H1 (cell line): ENCODE measurements around the gene PEX6. TPM values are rescaled to one million over a fixed set of nuclear protein-coding genes. Genes with fewer than 3 reads are reported as not detected.

Experiments
- CTCF ChIA-PET: fragments of 300-600 bp; sonication (Branson Sonifier 250); formaldehyde crosslinking; loops from one replicate; lab custom pipeline; 2021; ENCODE audit not compliant: partially characterized antibody; lab: Charles Lee
- POLR2A ChIA-PET: fragments of 300-600 bp; sonication (Branson Sonifier 250); formaldehyde crosslinking; loops from one replicate; lab custom pipeline; 2021; ENCODE audit warnings: inconsistent platforms; ENCODE audit not compliant: partially characterized antibody; lab: Charles Lee
- DNase-seq, 2 experiments: peaks; one replicate each; pipeline versions ENCODE4 v3.0.0 to v3.0.0-alpha.2; 2010 to 2022; ENCODE audit warnings: low spot score in 2 of 2, low read depth in 1 of 2, mixed read lengths in 1 of 2
- FAIRE-seq: peaks from 2 replicates; lab custom pipeline; 2011; peaks lifted over from hg19 to GRCh38; lab: Jason Lieb, UNC
- H2AFZ ChIP-seq: 2 replicates; pipeline ENCODE4 v1.8.1; 2012; ENCODE audit warnings: low read length, inconsistent platforms
- H2AK5ac ChIP-seq: 2 replicates; pipeline ENCODE4 v1.6.1; 2013; ENCODE audit warnings: low read depth, low read length
- H2BK120ac ChIP-seq: replicated peaks from 2 replicates; pipeline ENCODE3; 2013; ENCODE audit warnings: low read depth, low read length, inconsistent platforms
- H2BK12ac ChIP-seq: 2 replicates; pipeline ENCODE4 v1.6.1; 2013; ENCODE audit warnings: low read depth, low read length
- H2BK15ac ChIP-seq: 2 replicates; pipeline ENCODE4 v1.6.1; 2013; ENCODE audit warnings: low read length
- H2BK20ac ChIP-seq: 2 replicates; pipeline ENCODE4 v1.6.1; 2013; ENCODE audit warnings: low read length
- H2BK5ac ChIP-seq: 2 replicates; pipeline ENCODE4 v1.6.1; 2013; ENCODE audit warnings: low read depth, low read length
- H3K14ac ChIP-seq: 2 replicates; pipeline ENCODE4 v1.6.1; 2013; ENCODE audit warnings: inconsistent platforms; ENCODE audit not compliant: insufficient read length
- H3K18ac ChIP-seq: 2 replicates; pipeline ENCODE4 v1.6.1; 2013; ENCODE audit warnings: low read length; ENCODE audit errors: extremely low read depth
- H3K23ac ChIP-seq: 2 replicates; pipeline ENCODE4 v1.6.1; 2013; ENCODE audit warnings: inconsistent platforms; ENCODE audit not compliant: insufficient read length
- H3K23me2 ChIP-seq: 2 replicates; pipeline ENCODE4 v1.6.1; 2013; ENCODE audit warnings: low read depth, low read length
- H3K27ac ChIP-seq: 2 replicates; pipeline ENCODE4 v1.6.1; 2011; ENCODE audit warnings: low read depth, low read length, inconsistent platforms
- H3K27me3 ChIP-seq, 4 experiments: replicated peaks in 1 of 4; 1 replicate in 1 of 4; 2 replicates in 3 of 4; pipeline versions ENCODE4 v1.6.1 to v1.8.1; 2011 to 2013; ENCODE audit warnings: low read length in 3 of 4, mild to moderate bottlenecking in 3 of 4, inconsistent platforms in 2 of 4, mixed read lengths in 2 of 4, moderate library complexity in 1 of 4; ENCODE audit not compliant: control insufficient read depth in 3 of 4, insufficient read depth in 3 of 4; ENCODE audit errors: extremely low read depth in 1 of 4
- H3K36me3 ChIP-seq, 4 experiments: 2 replicates each; pipeline versions ENCODE4 v1.6.1 to v1.8.1; 2011 to 2013; ENCODE audit warnings: mild to moderate bottlenecking in 4 of 4, low read length in 3 of 4, moderate library complexity in 2 of 4, control low read depth in 1 of 4, inconsistent platforms in 1 of 4; ENCODE audit not compliant: insufficient read depth in 4 of 4, control insufficient read depth in 2 of 4
- H3K4ac ChIP-seq: replicated peaks from 2 replicates; pipeline ENCODE3; 2013; ENCODE audit warnings: low read length, low read depth, mixed read lengths, inconsistent platforms; ENCODE audit not compliant: insufficient read length
- H3K4me1 ChIP-seq, 4 experiments: replicated peaks in 1 of 4; 1 replicate in 1 of 4; 2 replicates in 3 of 4; pipeline versions ENCODE4 v1.6.1 to v1.8.1; 2011 to 2013; ENCODE audit warnings: low read length in 3 of 4, inconsistent platforms in 2 of 4, mixed read lengths in 1 of 4; ENCODE audit not compliant: insufficient read depth in 4 of 4, control insufficient read depth in 3 of 4
- H3K4me2 ChIP-seq, 2 experiments: 2 replicates each; pipeline versions ENCODE4 v1.6.1 to v1.8.1; 2011 to 2013; ENCODE audit warnings: low read depth in 2 of 2, low read length in 2 of 2, control low read depth in 1 of 2, inconsistent platforms in 1 of 2, mild to moderate bottlenecking in 1 of 2; ENCODE audit not compliant: insufficient read depth in 1 of 2
- H3K4me3 ChIP-seq, 4 experiments: fragments of 200-600, 300-600 bp in 1 of 4; sonication (generic), shearing (Covaris generic), sonication (Bioruptor Twin) in 1 of 4; 2 replicates each; pipeline versions ENCODE4 v1.5.1 to v1.8.1; 2011 to 2016; ENCODE audit warnings: low read length in 4 of 4, low read depth in 3 of 4, control low read depth in 2 of 4, inconsistent platforms in 2 of 4, mild to moderate bottlenecking in 2 of 4, mixed read lengths in 1 of 4, moderate library complexity in 1 of 4; ENCODE audit not compliant: insufficient read depth in 2 of 4; ENCODE audit errors: extremely low read depth in 1 of 4
- H3K56ac ChIP-seq: replicated peaks from 2 replicates; pipeline ENCODE3; 2013; ENCODE audit warnings: low read depth, mild to moderate bottlenecking, mixed read lengths, low read length, inconsistent platforms; ENCODE audit not compliant: insufficient read length
- H3K79me1 ChIP-seq: 2 replicates; pipeline ENCODE4 v1.6.1; 2013; ENCODE audit warnings: low read depth, low read length, control low read depth
- H3K79me2 ChIP-seq, 2 experiments: 2 replicates each; pipeline versions ENCODE4 v1.6.1 to v1.8.1; 2012 to 2013; ENCODE audit warnings: low read length in 2 of 2, mild to moderate bottlenecking in 2 of 2, inconsistent platforms in 1 of 2; ENCODE audit not compliant: insufficient read depth in 2 of 2, control insufficient read depth in 1 of 2
- H3K9ac ChIP-seq, 4 experiments: replicated peaks in 1 of 4; 1 replicate in 1 of 4; 2 replicates in 3 of 4; pipeline versions ENCODE4 v1.6.1 to v1.8.1; 2011 to 2013; ENCODE audit warnings: low read depth in 3 of 4, low read length in 3 of 4, control low read depth in 2 of 4, mild to moderate bottlenecking in 2 of 4, moderate library complexity in 2 of 4, inconsistent platforms in 1 of 4; ENCODE audit errors: extremely low read depth in 1 of 4
- H3K9me3 ChIP-seq, 2 experiments: 2 replicates each; pipeline versions ENCODE4 v1.6.1 to v1.8.1; 2012 to 2013; ENCODE audit warnings: mild to moderate bottlenecking in 2 of 2, moderate library complexity in 2 of 2, control low read depth in 1 of 2, inconsistent platforms in 1 of 2, low read depth in 1 of 2, low read length in 1 of 2, mixed read lengths in 1 of 2; ENCODE audit not compliant: insufficient read depth in 2 of 2
- H4K20me1 ChIP-seq, 2 experiments: replicated peaks in 1 of 2; 2 replicates each; pipeline versions ENCODE3 to v1.8.1; 2011 to 2013; ENCODE audit warnings: inconsistent platforms in 2 of 2, low read length in 2 of 2, mild to moderate bottlenecking in 1 of 2; ENCODE audit not compliant: insufficient read depth in 2 of 2, control insufficient read depth in 1 of 2
- H4K5ac ChIP-seq: 2 replicates; pipeline ENCODE4 v1.6.1; 2013; ENCODE audit warnings: low read length, low read depth, mixed read lengths, inconsistent platforms; ENCODE audit not compliant: insufficient read length
- H4K8ac ChIP-seq: 2 replicates; pipeline ENCODE4 v1.8.0; 2013; ENCODE audit warnings: mild to moderate bottlenecking, moderate library complexity, low read length, inconsistent platforms; ENCODE audit not compliant: insufficient read depth; ENCODE audit errors: extremely low read depth
- H4K91ac ChIP-seq: replicated peaks from 2 replicates; pipeline ENCODE3; 2013; ENCODE audit warnings: low read length, mixed read lengths, inconsistent platforms; ENCODE audit not compliant: insufficient read length
- CEBPB ChIP-seq: IDR thresholded peaks from 2 replicates; pipeline ENCODE4 v1.6.1; 2012; ENCODE audit warnings: low read depth, low read length
- CHD2 ChIP-seq: IDR thresholded peaks from 2 replicates; pipeline ENCODE4 v1.6.1; 2012; ENCODE audit warnings: low read length, improper control_type of control experiment
- MAFK ChIP-seq: IDR thresholded peaks from 2 replicates; pipeline ENCODE4 v1.6.1; 2012; ENCODE audit warnings: low read depth, mild to moderate bottlenecking, improper control_type of control experiment, low read length
- SIN3A ChIP-seq, 2 experiments: IDR thresholded peaks in 1 of 2; conservative IDR thresholded peaks in 1 of 2; 2 replicates each; pipeline ENCODE4 v1.6.1; 2011 to 2012; ENCODE audit warnings: low read length in 2 of 2, improper control_type of control experiment in 1 of 2, low read depth in 1 of 2, mild to moderate bottlenecking in 1 of 2
- WGBS, 2 experiments: shearing (Covaris generic) in 1 of 2; methylation state at CpG; one replicate each; pipeline versions ENCODE4 v1.1.6 to v1.1.7; 2013 to 2015; ENCODE audit warnings: low lambda C conversion rate in 2 of 2, mixed read lengths in 2 of 2, inconsistent platforms in 1 of 2, low coverage in 1 of 2, missing lambda C conversion rate in 1 of 2; ENCODE audit not compliant: insufficient replicate concordance in 2 of 2, insufficient coverage in 1 of 2, insufficient read length in 1 of 2; ENCODE audit errors: extremely low coverage in 1 of 2, missing lambda C conversion rate in 1 of 2; 5-methylcytosine and 5-hydroxymethylcytosine counted together
- polyA plus RNA-seq, 7 experiments: library from polyadenylated mRNA; depleted of rRNA in 3 of 7; stranded (reverse) in 5 of 7; unstranded in 2 of 7; fragments of >200 nt in 5 of 7; fragments of 200-250 nt in 2 of 7; gene quantifications; 1 replicate in 5 of 7; 2 replicates in 1 of 7; 4 replicates in 1 of 7; pipeline versions ENCODE4 v1.2.1 to v1.2.3, GENCODE V29; 2011 to 2013; ENCODE audit warnings: missing spikeins in 2 of 7, mixed read lengths in 2 of 7
- total RNA-seq: library from RNA; stranded (reverse); fragmentation: NEBNext Ultra II Directional; extraction: Animal tissue kit (Norgen Biotek cat#: 25700); gene quantifications from 2 replicates; pipeline ENCODE4 v1.2.1, GENCODE V29; 2021
- TF ChIP-seq, protein P1 (sequence below), 3 experiments: IDR thresholded peaks; 1 replicate in 2 of 3; 2 replicates in 1 of 3; pipeline versions ENCODE4 v1.5.1 to v1.6.1; 2011; ENCODE audit warnings: low read length in 3 of 3, mild to moderate bottlenecking in 3 of 3, inconsistent platforms in 2 of 3, low read depth in 1 of 3, moderate library complexity in 1 of 3; ENCODE audit not compliant: insufficient read depth in 1 of 3; ENCODE audit errors: control extremely low read depth in 1 of 3

PEX6 gene
- total and polyA plus RNA-seq, 2 of the 8 experiments (the other 6 are each of a cell fraction or from before 2014, with no cell fraction given) = 6.4 to 12.5 TPM

DNA sequence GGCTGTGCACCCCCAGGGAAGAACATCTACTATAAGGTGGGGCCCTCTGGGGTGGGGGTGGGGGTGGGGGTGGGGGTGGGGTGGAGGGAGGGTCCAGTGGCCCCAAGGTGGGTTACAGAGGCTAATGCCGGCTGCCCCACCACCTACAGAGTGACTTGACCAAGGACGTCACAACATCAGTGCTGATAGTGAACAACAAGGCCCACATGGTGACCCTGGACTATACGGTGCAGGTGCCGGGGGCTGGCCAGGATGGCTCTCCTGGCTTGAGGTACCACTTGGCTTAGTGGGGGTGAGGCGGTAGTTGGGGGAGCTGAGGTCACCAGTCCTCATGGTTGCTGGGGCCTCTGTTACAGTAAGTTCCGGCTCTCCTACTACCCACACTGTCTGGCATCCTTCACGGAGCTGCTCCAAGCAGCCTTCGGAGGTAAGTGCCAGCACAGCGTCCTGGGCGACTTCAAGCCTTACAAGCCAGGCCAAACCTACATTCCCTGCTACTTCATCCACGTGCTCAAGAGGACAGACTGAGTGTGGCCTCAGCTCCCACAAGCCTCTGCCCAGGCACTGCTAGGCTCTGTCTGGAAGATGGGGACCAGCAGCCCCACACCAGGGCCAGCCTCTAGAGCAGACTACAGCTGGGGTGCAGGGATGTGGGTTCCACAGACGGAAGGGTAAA is 15.7 kb downstream of the PEX6 start:
- H2BK5ac ChIP-seq = peak overlapping the region; percentile 18; the same call in 1 of the 2 replicates
- no peak overlapping the region for H2BK20ac ChIP-seq
- no peaks in the 10 kb centered on the region; the same call in 1 of the 2 replicates for H3K79me1 ChIP-seq
- no peak overlapping the region; the same call in 1 of the 2 replicates for H3K27ac ChIP-seq
- no peak overlapping the region for H4K5ac ChIP-seq
- no peak for FAIRE-seq
- peaks cover 0 to 10% (median 6%) of the 10 kb centered on the region in 4 experiments; a peak in 5 of 7 replicates for H3K4me1 ChIP-seq
- H2AFZ ChIP-seq = no peak overlapping the region
- H2AK5ac ChIP-seq = no peak overlapping the region
- H3K23me2 ChIP-seq = peaks cover 10% of the 10 kb centered on the region
- H4K91ac ChIP-seq = no peak overlapping the region
- POLR2A ChIA-PET = interaction anchor here (0.9 to 5.3 kb wide), 11 partner anchors 11 to 91 kb away, joined by 3 to 27 read pairs (median 4); partner anchors contain the start of genes CUL7, PEX6 and RRP36
- H4K8ac ChIP-seq = no peak overlapping the region; the same call in 1 of the 2 replicates
- H2BK12ac ChIP-seq = peak overlapping the region; percentile 68; the same call in 1 of the 2 replicates
- no peak overlapping the region for H3K14ac ChIP-seq
- no peak overlapping the region for H3K4me2 ChIP-seq
- CTCF ChIA-PET = interaction anchor here (0.6 to 4.3 kb wide), 20 partner anchors 8 to 184 kb away, joined by 3 to 33 read pairs (median 5); partner anchors contain the start of genes CNPY3, PEX6 and PPP2R5D
- no peak overlapping the region for H3K9ac ChIP-seq
- H3K9me3 ChIP-seq = no peaks in the 10 kb centered on the region
- WGBS, 2 experiments = 84% methylated on average over 12 of the region's 12 CpGs; no CpG with 5 or more reads in 1 of the 2 experiments
- no peak overlapping the region for H3K56ac ChIP-seq
- peaks cover 0 to 2% of the 10 kb centered on the region in 2 experiments for H4K20me1 ChIP-seq
- H2BK120ac ChIP-seq = no peak overlapping the region
- no peak overlapping the region for H3K4me3 ChIP-seq
- peaks cover 0 to 13% (median 10%) of the 10 kb centered on the region in 4 experiments; a peak in 5 of 7 replicates for H3K27me3 ChIP-seq
- peak overlapping the region; percentile 71; the same call in 1 of the 2 replicates for H3K18ac ChIP-seq
- H3K79me2 ChIP-seq = no peaks in the 10 kb centered on the region
- TF ChIP-seq MAFK = no peak
- no peak for TF ChIP-seq CEBPB
- TF ChIP-seq CHD2 = no peak
- TF ChIP-seq SIN3A (conservative IDR thresholded peaks at IDR 0.05 in 1 of 2, IDR thresholded peaks at IDR 0.05 in 1 of 2; ENCODE audit: low read depth in 1 of 2, low read length in 2 of 2) = no peak
- TF ChIP-seq, protein P1, sequence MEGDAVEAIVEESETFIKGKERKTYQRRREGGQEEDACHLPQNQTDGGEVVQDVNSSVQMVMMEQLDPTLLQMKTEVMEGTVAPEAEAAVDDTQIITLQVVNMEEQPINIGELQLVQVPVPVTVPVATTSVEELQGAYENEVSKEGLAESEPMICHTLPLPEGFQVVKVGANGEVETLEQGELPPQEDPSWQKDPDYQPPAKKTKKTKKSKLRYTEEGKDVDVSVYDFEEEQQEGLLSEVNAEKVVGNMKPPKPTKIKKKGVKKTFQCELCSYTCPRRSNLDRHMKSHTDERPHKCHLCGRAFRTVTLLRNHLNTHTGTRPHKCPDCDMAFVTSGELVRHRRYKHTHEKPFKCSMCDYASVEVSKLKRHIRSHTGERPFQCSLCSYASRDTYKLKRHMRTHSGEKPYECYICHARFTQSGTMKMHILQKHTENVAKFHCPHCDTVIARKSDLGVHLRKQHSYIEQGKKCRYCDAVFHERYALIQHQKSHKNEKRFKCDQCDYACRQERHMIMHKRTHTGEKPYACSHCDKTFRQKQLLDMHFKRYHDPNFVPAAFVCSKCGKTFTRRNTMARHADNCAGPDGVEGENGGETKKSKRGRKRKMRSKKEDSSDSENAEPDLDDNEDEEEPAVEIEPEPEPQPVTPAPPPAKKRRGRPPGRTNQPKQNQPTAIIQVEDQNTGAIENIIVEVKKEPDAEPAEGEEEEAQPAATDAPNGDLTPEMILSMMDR (IDR thresholded peaks at IDR 0.05; ENCODE audit: control extremely low read depth in 1 of 3, insufficient read depth in 1 of 3, low read depth in 1 of 3, low read length in 3 of 3) = no peak
- H3K36me3 ChIP-seq = peaks cover 0 to 2% (median 0%) of the 10 kb centered on the region in 4 experiments; a peak in 1 of 8 replicates
- peak overlapping the region; percentile 47 for H3K4ac ChIP-seq
- no peak overlapping the region for H3K23ac ChIP-seq
- H2BK15ac ChIP-seq = no peak overlapping the region
- DNase-seq = no peak
